Measurements from ENCODE around the gene CPTP.

The CPTP gene

GRCh38 chr1:1324084-1324523, 498 bp upstream of the CPTP start:
- H3K4me3 ChIP-seq (ENCODE audit: extremely low read depth, insufficient read depth, low read length, poor library complexity, severe bottlenecking), result peak overlapping the region; percentile 73
- peak overlapping the region; percentile 53 for H3K27ac ChIP-seq (ENCODE audit: low read depth, low read length, severe bottlenecking)
- H3K4me1 ChIP-seq (ENCODE audit: control insufficient read depth, insufficient read depth, low read length, poor library complexity, severe bottlenecking), result peaks cover 24% of the 10 kb centered on the region
- H3K9me3 ChIP-seq (ENCODE audit: control insufficient read depth, low read length), result no peaks in the 10 kb centered on the region
- WGBS, 2 experiments (ENCODE audit: insufficient coverage in 2 of 2), result 0 to 1% methylated on average over 21 to 40 of the region's 41 CpGs
- H3K36me3 ChIP-seq (ENCODE audit: control insufficient read depth, insufficient read depth, low read length), result peaks cover 46% of the 10 kb centered on the region

GRCh38 chr1:1325288-1326074, 879 bp downstream of the CPTP start:
- Histone ChIP-seq H3K4me1 (ENCODE audit: control insufficient read depth, insufficient read depth, low read length, poor library complexity, severe bottlenecking) (peaks cover 21% of the 10 kb centered on the region), H3K4me3 (ENCODE audit: extremely low read depth, insufficient read depth, low read length, poor library complexity, severe bottlenecking) (peak overlapping the region; percentile 73), H3K36me3 (ENCODE audit: control insufficient read depth, insufficient read depth, low read length) (peaks cover 32% of the 10 kb centered on the region), H3K9me3 (ENCODE audit: control insufficient read depth, low read length) (no peaks in the 10 kb centered on the region), H3K27ac (ENCODE audit: low read depth, low read length, severe bottlenecking) (no peak overlapping the region)
- WGBS, 2 experiments (ENCODE audit: insufficient coverage in 2 of 2), result 79% methylated on average over 13 to 15 of the region's 16 CpGs

DNA sequence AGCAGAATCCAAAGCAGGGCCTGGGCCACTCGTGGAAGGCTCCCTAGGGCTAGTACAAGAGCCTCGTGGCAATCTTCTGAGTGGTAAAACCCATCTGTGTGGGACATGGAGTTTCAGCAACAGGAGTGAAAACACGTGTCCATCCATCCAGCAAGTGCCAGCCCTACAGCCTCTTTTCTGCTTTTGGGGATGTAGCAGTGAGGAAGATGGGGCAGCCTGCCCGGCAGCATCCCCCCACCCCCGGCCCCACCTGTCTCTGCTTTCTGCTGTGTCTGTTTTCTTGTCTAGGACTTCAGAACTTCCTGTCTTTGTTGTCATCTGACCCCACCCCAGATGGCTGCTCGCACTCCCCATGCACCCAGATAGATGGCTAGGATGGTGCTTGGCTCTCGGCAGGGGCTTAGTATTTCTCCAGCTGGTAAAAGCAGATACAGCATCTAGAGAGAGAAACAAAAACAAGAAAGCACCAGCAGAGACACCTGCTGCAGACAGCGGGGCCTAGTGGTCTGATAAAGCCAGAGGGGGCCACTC, 1.5 kb downstream of the CPTP start:
- WGBS, 2 experiments (ENCODE audit: insufficient coverage in 2 of 2), result 94 to 96% methylated on average over 6 to 7 of the region's 8 CpGs
- Histone ChIP-seq H3K36me3 (ENCODE audit: control insufficient read depth, insufficient read depth, low read length) (peaks cover 25% of the 10 kb centered on the region), H3K9me3 (ENCODE audit: control insufficient read depth, low read length) (no peaks in the 10 kb centered on the region), H3K4me1 (ENCODE audit: control insufficient read depth, insufficient read depth, low read length, poor library complexity, severe bottlenecking) (peaks cover 16% of the 10 kb centered on the region), H3K4me3 (ENCODE audit: extremely low read depth, insufficient read depth, low read length, poor library complexity, severe bottlenecking) (no peak overlapping the region), H3K27ac (ENCODE audit: low read depth, low read length, severe bottlenecking) (no peak overlapping the region)

- Histone ChIP-seq H3K27ac (ENCODE audit: low read depth, low read length, severe bottlenecking) (no peak overlapping the region), H3K4me3 (ENCODE audit: extremely low read depth, insufficient read depth, low read length, poor library complexity, severe bottlenecking) (no peak overlapping the region), H3K9me3 (ENCODE audit: control insufficient read depth, low read length) (no peaks in the 10 kb centered on the region), H3K4me1 (ENCODE audit: control insufficient read depth, insufficient read depth, low read length, poor library complexity, severe bottlenecking) (peaks cover 15% of the 10 kb centered on the region), H3K36me3 (ENCODE audit: control insufficient read depth, insufficient read depth, low read length) (peaks cover 16% of the 10 kb centered on the region)
- WGBS, 2 experiments (ENCODE audit: insufficient coverage in 2 of 2), result 95% methylated on average over 36 to 40 of the region's 40 CpGs
Measured at GRCh38 chr1:1327291-1327690, 2.7 kb downstream of the CPTP start.

DNA sequence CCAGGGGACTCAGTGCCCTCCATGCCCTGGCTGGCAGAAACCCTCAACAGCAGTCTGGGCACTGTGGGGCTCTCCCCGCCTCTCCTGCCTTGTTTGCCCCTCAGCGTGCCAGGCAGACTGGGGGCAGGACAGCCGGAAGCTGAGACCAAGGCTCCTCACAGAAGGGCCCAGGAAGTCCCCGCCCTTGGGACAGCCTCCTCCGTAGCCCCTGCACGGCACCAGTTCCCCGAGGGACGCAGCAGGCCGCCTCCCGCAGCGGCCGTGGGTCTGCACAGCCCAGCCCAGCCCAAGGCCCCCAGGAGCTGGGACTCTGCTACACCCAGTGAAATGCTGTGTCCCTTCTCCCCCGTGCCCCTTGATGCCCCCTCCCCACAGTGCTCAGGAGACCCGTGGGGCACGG, 3.7 kb downstream of the CPTP start:
- Histone ChIP-seq H3K4me3 (ENCODE audit: extremely low read depth, insufficient read depth, low read length, poor library complexity, severe bottlenecking) (no peak overlapping the region), H3K9me3 (ENCODE audit: control insufficient read depth, low read length) (no peaks in the 10 kb centered on the region), H3K27ac (ENCODE audit: low read depth, low read length, severe bottlenecking) (no peak overlapping the region), H3K36me3 (ENCODE audit: control insufficient read depth, insufficient read depth, low read length) (peaks cover 12% of the 10 kb centered on the region), H3K4me1 (ENCODE audit: control insufficient read depth, insufficient read depth, low read length, poor library complexity, severe bottlenecking) (peaks cover 12% of the 10 kb centered on the region)
- WGBS, 2 experiments (ENCODE audit: insufficient coverage in 2 of 2), result 89 to 99% methylated on average over 12 of the region's 15 CpGs

- Histone ChIP-seq H3K9me3 (ENCODE audit: control insufficient read depth, low read length) (no peaks in the 10 kb centered on the region), H3K36me3 (ENCODE audit: control insufficient read depth, insufficient read depth, low read length) (peaks cover 10% of the 10 kb centered on the region), H3K4me1 (ENCODE audit: control insufficient read depth, insufficient read depth, low read length, poor library complexity, severe bottlenecking) (peaks cover 9% of the 10 kb centered on the region), H3K4me3 (ENCODE audit: extremely low read depth, insufficient read depth, low read length, poor library complexity, severe bottlenecking) (no peak overlapping the region), H3K27ac (ENCODE audit: low read depth, low read length, severe bottlenecking) (no peak overlapping the region)
- 94% methylated on average over 58 of the region's 58 CpGs for WGBS, 2 experiments (ENCODE audit: insufficient coverage in 2 of 2)
Measured at GRCh38 chr1:1329304-1330210, 5.0 kb downstream of the CPTP start.

DNA sequence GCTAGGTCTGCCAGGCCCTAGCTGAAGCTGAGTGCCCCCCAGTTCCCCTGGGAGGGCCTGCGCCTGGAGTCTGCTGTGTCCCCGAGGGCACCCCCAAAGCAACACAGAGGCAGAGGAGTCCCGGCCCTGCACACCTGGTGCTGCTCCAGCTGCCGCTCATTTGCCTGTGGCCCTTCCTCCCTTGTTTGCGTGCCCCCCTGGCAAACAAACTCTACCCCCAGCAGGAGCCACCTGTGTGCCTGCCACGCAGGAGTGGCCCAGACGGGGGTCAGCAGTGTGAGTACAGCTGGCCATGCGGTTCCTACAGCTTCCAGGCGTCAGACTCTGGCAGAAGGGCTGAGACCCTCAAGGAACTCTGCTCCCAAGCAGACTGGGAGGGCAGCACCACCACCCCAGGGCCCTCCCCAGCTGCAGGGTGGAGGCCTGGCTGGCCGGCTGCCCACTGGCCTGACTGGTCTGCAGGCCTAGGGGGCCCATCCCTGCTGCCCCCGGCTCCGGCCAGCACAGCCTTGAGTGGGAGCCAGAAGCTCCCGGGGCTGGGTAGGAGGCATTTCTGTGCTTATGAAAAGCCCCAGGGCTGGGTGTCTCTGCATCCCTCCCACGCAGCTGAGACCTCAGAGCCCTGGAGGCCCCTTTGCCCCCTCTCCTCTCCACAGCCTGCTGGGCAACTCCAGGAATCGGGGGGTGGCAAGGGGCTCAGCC, 5.9 kb downstream of the CPTP start:
- Histone ChIP-seq H3K9me3 (ENCODE audit: control insufficient read depth, low read length) (no peaks in the 10 kb centered on the region), H3K27ac (ENCODE audit: low read depth, low read length, severe bottlenecking) (no peak overlapping the region), H3K4me1 (ENCODE audit: control insufficient read depth, insufficient read depth, low read length, poor library complexity, severe bottlenecking) (peaks cover 7% of the 10 kb centered on the region), H3K4me3 (ENCODE audit: extremely low read depth, insufficient read depth, low read length, poor library complexity, severe bottlenecking) (no peak overlapping the region), H3K36me3 (ENCODE audit: control insufficient read depth, insufficient read depth, low read length) (peaks cover 10% of the 10 kb centered on the region)
- WGBS, 2 experiments (ENCODE audit: insufficient coverage in 2 of 2), result 87 to 89% methylated on average over 11 to 15 of the region's 15 CpGs

DNA sequence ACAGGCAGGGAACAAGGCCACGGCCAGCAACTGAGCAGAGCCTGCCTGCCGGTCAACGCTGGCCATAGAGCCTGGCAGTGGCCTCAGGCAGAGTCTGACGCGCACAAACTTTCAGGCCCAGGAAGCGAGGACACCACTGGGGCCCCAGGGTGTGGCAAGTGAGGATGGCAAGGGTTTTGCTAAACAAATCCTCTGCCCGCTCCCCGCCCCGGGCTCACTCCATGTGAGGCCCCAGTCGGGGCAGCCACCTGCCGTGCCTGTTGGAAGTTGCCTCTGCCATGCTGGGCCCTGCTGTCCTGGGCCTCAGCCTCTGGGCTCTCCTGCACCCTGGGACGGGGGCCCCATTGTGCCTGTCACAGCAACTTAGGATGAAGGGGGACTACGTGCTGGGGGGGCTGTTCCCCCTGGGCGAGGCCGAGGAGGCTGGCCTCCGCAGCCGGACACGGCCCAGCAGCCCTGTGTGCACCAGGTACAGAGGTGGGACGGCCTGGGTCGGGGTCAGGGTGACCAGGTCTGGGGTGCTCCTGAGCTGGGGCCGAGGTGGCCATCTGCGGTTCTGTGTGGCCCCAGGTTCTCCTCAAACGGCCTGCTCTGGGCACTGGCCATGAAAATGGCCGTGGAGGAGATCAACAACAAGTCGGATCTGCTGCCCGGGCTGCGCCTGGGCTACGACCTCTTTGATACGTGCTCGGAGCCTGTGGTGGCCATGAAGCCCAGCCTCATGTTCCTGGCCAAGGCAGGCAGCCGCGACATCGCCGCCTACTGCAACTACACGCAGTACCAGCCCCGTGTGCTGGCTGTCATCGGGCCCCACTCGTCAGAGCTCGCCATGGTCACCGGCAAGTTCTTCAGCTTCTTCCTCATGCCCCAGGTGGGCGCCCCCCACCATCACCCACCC, 6.7 kb downstream of the CPTP start, which contains the start of gene TAS1R3:
Gene TAS1R3, plus strand, starts transcription at position 213 of the 898 bp plus-strand sequence. Its CDS starts 66 bp downstream, at position 279.
- 85 to 89% methylated on average over 34 to 36 of the region's 41 CpGs for WGBS, 2 experiments (ENCODE audit: insufficient coverage in 2 of 2)
- Histone ChIP-seq H3K4me3 (ENCODE audit: extremely low read depth, insufficient read depth, low read length, poor library complexity, severe bottlenecking) (no peak within 1 kb of the TSS), H3K36me3 (ENCODE audit: control insufficient read depth, insufficient read depth, low read length) (peaks cover 8% of the 10 kb centered on the region), H3K4me1 (ENCODE audit: control insufficient read depth, insufficient read depth, low read length, poor library complexity, severe bottlenecking) (no peaks in the 10 kb centered on the region), H3K27ac (ENCODE audit: low read depth, low read length, severe bottlenecking) (no peak within 1 kb of the TSS), H3K9me3 (ENCODE audit: control insufficient read depth, low read length) (no peaks in the 10 kb centered on the region)

DNA sequence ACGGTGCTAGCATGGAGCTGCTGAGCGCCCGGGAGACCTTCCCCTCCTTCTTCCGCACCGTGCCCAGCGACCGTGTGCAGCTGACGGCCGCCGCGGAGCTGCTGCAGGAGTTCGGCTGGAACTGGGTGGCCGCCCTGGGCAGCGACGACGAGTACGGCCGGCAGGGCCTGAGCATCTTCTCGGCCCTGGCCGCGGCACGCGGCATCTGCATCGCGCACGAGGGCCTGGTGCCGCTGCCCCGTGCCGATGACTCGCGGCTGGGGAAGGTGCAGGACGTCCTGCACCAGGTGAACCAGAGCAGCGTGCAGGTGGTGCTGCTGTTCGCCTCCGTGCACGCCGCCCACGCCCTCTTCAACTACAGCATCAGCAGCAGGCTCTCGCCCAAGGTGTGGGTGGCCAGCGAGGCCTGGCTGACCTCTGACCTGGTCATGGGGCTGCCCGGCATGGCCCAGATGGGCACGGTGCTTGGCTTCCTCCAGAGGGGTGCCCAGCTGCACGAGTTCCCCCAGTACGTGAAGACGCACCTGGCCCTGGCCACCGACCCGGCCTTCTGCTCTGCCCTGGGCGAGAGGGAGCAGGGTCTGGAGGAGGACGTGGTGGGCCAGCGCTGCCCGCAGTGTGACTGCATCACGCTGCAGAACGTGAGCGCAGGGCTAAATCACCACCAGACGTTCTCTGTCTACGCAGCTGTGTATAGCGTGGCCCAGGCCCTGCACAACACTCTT, 7.6 kb downstream of the CPTP start:
- Histone ChIP-seq H3K36me3 (ENCODE audit: control insufficient read depth, insufficient read depth, low read length) (peaks cover 11% of the 10 kb centered on the region), H3K9me3 (ENCODE audit: control insufficient read depth, low read length) (no peaks in the 10 kb centered on the region), H3K4me3 (ENCODE audit: extremely low read depth, insufficient read depth, low read length, poor library complexity, severe bottlenecking) (no peak overlapping the region), H3K27ac (ENCODE audit: low read depth, low read length, severe bottlenecking) (no peak overlapping the region), H3K4me1 (ENCODE audit: control insufficient read depth, insufficient read depth, low read length, poor library complexity, severe bottlenecking) (no peaks in the 10 kb centered on the region)
- 88 to 90% methylated on average over 51 to 52 of the region's 57 CpGs for WGBS, 2 experiments (ENCODE audit: insufficient coverage in 2 of 2)

All from mesodermal cell (in vitro differentiated cells).